NCI-H1092 treated with DMSO at 0.1 percent for 48 hours (cell line): ENCODE data around the gene ANAPC7.
"Not testable (repeated sequence)": the region's sequence is repeated elsewhere in the genome, so short reads cannot be mapped to it uniquely, and the experiment has no call there.

ENCODE experiments used
- DNase-seq: peaks from one replicate; lab custom pipeline; 2025; lab: John Stamatoyannopoulos, UW

ANAPC7 gene

GRCh38 chr12:110403146-110403975 lies at the start of gene ANAPC7:
Gene ANAPC7, minus strand, starts transcription at chr12:110403708. Its CDS starts 81 bp downstream, at chr12:110403627.
- peak; percentile 83 for DNase-seq

- no peak for DNase-seq
Measured at GRCh38 chr12:110451263-110451662, 47.8 kb upstream of the ANAPC7 start.

- DNase-seq = peak; percentile 85
Measured at GRCh38 chr12:110449799-110450497, 46.4 kb upstream of the ANAPC7 start, which contains the start of gene ARPC3. Gene ARPC3, minus strand, starts transcription at chr12:110450337. Its CDS starts 77 bp downstream, at chr12:110450260.

- DNase-seq = no peak
Measured at GRCh38 chr12:110444455-110444854, 40.9 kb upstream of the ANAPC7 start.

- DNase-seq = no peak
Measured at GRCh38 chr12:110436231-110436630, 32.7 kb upstream of the ANAPC7 start.

- DNase-seq = no peak
Measured at GRCh38 chr12:110431957-110432587, 28.6 kb upstream of the ANAPC7 start.

- not testable (repeated sequence) for DNase-seq
Measured at GRCh38 chr12:110429676-110430075, 26.2 kb upstream of the ANAPC7 start.

- DNase-seq = no peak
Measured at GRCh38 chr12:110426406-110426805, 22.9 kb upstream of the ANAPC7 start.

- DNase-seq = no peak
Measured at GRCh38 chr12:110424237-110424636, 20.7 kb upstream of the ANAPC7 start.

- DNase-seq = no peak
Measured at GRCh38 chr12:110421701-110422100, 18.2 kb upstream of the ANAPC7 start.

- no peak for DNase-seq
Measured at GRCh38 chr12:110421159-110421661, 17.7 kb upstream of the ANAPC7 start.

GRCh38 chr12:110420644-110421043 lies 17.1 kb upstream of the ANAPC7 start:
- not testable (repeated sequence) for DNase-seq

GRCh38 chr12:110417113-110417512 lies 13.6 kb upstream of the ANAPC7 start:
- not testable (repeated sequence) for DNase-seq

- not testable (repeated sequence) for DNase-seq
Measured at GRCh38 chr12:110410086-110410485, 6.6 kb upstream of the ANAPC7 start.

GRCh38 chr12:110405126-110405662 lies 1.7 kb upstream of the ANAPC7 start:
- DNase-seq = not testable (repeated sequence)

- DNase-seq = peak; percentile 77
Measured at GRCh38 chr12:110403976-110404682, 621 bp upstream of the ANAPC7 start.

GRCh38 chr12:110382683-110383082 lies 20.8 kb downstream of the ANAPC7 start:
- no peak for DNase-seq

- no peak for DNase-seq
Measured at GRCh38 chr12:110379631-110380030, 23.9 kb downstream of the ANAPC7 start.

GRCh38 chr12:110379197-110379596 lies 24.3 kb downstream of the ANAPC7 start:
- DNase-seq = no peak

- DNase-seq = not testable (repeated sequence)
Measured at GRCh38 chr12:110378131-110378790, 25.2 kb downstream of the ANAPC7 start.
